H1 (cell line): ENCODE results near the gene TMPO. TPM values are rescaled to one million over a fixed set of nuclear protein-coding genes. Genes with fewer than 3 reads are reported as not detected.

Experiments used
- HDAC2 ChIP-seq, 2 experiments: fragments of 300-600 bp in 1 of 2; sonication (generic) in 1 of 2; IDR thresholded peaks; 2 replicates each; pipeline ENCODE4 v1.6.1; 2011 to 2012; ENCODE audit warnings: low read depth in 2 of 2, low read length in 2 of 2, mild to moderate bottlenecking in 2 of 2, moderate library complexity in 2 of 2, borderline replicate concordance in 1 of 2, inconsistent platforms in 1 of 2
- NANOG ChIP-seq: IDR thresholded peaks from 2 replicates; pipeline ENCODE4 v1.6.1; 2011; ENCODE audit warnings: low read length, low read depth, mild to moderate bottlenecking, inconsistent platforms; ENCODE audit not compliant: insufficient read depth, poor library complexity, severe bottlenecking
- RBBP5 ChIP-seq: IDR thresholded peaks from 2 replicates; pipeline ENCODE4 v1.7.1; 2012; ENCODE audit warnings: low read depth, mild to moderate bottlenecking, inconsistent platforms, low read length, moderate library complexity, borderline replicate concordance
- polyA plus RNA-seq, 7 experiments: library from polyadenylated mRNA; depleted of rRNA in 3 of 7; stranded (reverse) in 5 of 7; unstranded in 2 of 7; fragments of >200 nt in 5 of 7; fragments of 200-250 nt in 2 of 7; gene quantifications; 1 replicate in 5 of 7; 2 replicates in 1 of 7; 4 replicates in 1 of 7; pipeline versions ENCODE4 v1.2.1 to v1.2.3, GENCODE V29; 2011 to 2013; ENCODE audit warnings: missing spikeins in 2 of 7, mixed read lengths in 2 of 7
- total RNA-seq: library from RNA; stranded (reverse); fragmentation: NEBNext Ultra II Directional; extraction: Animal tissue kit (Norgen Biotek cat#: 25700); gene quantifications from 2 replicates; pipeline ENCODE4 v1.2.1, GENCODE V29; 2021
- TF ChIP-seq, protein P1 (sequence below), 3 experiments: IDR thresholded peaks; 1 replicate in 2 of 3; 2 replicates in 1 of 3; pipeline versions ENCODE4 v1.5.1 to v1.6.1; 2011; ENCODE audit warnings: low read length in 3 of 3, mild to moderate bottlenecking in 3 of 3, inconsistent platforms in 2 of 3, low read depth in 1 of 3, moderate library complexity in 1 of 3; ENCODE audit not compliant: insufficient read depth in 1 of 3; ENCODE audit errors: control extremely low read depth in 1 of 3

TMPO gene
- total and polyA plus RNA-seq, 2 of the 8 experiments (the other 6 are each of a cell fraction or from before 2014, with no cell fraction given), result 43.9 to 195 TPM

DNA sequence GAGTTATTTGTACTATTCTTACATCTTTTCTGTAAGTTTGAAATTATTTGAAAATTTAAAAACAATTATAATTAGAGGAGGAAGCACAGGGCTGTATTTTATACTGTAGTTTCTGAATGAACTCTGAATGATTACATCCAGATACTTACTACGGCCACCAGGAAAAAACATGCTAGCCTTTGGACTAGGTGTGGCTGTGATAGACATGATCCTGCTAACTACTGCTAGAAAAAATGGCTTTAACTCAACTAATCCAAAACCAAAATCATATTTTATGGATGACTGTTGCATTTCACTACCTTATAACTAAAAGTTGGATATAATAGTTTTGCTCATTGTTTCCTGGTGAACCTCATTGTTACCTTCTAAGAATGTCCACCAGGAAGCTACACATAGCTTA, 63.0 kb downstream of the TMPO start (continued):
- TF ChIP-seq NANOG (no peak), RBBP5 (no peak), HDAC2 (IDR thresholded peaks at IDR 0.05; ENCODE audit: borderline replicate concordance in 1 of 2, low read depth in 2 of 2, low read length in 2 of 2) (no peak)
- TF ChIP-seq, protein P1, sequence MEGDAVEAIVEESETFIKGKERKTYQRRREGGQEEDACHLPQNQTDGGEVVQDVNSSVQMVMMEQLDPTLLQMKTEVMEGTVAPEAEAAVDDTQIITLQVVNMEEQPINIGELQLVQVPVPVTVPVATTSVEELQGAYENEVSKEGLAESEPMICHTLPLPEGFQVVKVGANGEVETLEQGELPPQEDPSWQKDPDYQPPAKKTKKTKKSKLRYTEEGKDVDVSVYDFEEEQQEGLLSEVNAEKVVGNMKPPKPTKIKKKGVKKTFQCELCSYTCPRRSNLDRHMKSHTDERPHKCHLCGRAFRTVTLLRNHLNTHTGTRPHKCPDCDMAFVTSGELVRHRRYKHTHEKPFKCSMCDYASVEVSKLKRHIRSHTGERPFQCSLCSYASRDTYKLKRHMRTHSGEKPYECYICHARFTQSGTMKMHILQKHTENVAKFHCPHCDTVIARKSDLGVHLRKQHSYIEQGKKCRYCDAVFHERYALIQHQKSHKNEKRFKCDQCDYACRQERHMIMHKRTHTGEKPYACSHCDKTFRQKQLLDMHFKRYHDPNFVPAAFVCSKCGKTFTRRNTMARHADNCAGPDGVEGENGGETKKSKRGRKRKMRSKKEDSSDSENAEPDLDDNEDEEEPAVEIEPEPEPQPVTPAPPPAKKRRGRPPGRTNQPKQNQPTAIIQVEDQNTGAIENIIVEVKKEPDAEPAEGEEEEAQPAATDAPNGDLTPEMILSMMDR (IDR thresholded peaks at IDR 0.05; ENCODE audit: control extremely low read depth in 1 of 3, insufficient read depth in 1 of 3, low read depth in 1 of 3, low read length in 3 of 3), result no peak
